Measurements from ENCODE around the gene SFTPA2. TPM values are rescaled to one million over a fixed set of nuclear protein-coding genes. Genes with fewer than 3 reads are reported as not detected.
"Not testable (repeated sequence)": the region's sequence is repeated elsewhere in the genome, so short reads cannot be mapped to it uniquely, and the experiment has no call there.

Gene SFTPA2
- polyA plus RNA-seq, 4 donors = 0.13 TPM; not detected in 3

DNA sequence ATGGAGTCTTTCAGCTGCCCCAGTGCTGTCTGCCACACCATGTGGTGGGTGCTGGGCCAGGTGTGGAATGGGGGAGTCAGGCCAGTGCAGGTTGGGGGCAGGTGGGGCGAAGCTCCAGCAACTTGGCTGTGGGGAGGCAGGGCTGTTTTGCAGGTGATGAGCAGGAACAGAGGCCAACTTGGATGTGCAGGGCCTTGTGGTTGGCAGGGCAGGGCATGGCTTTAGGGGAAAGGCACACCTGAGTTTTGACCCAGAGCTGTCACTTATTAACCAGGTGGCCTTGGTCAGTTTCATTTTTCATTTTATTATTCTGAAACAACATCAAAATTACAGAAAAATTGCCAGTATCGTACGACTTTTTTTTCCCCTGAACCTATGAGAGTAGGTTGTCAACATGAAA, 1.1 kb upstream of the SFTPA2 start:
- DNase-seq (ENCODE audit: low read depth in 4 of 4, low spot score in 2 of 4) = no peak

DNA sequence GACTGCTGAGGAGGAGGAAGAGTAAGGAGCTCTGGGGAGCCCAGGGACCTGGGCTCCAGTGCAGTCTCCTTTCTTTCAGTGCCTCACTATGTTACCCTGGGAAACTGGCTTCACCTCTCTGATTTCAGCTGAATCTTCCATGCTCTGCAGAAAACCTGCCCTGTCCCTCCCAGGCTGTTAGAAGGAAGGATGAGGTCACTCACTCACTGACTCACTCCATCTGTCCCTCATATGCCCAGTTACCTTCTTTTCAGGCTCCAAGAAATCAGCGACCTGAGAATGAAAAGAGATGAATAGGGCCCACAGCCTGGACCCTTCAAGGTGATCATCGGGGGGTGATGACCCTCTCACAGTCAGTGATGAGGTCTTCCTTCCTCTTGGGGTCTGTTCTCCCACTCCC, 481 bp downstream of the SFTPA2 start:
- no peak for DNase-seq (ENCODE audit: low read depth in 4 of 4, low spot score in 2 of 4)

DNA sequence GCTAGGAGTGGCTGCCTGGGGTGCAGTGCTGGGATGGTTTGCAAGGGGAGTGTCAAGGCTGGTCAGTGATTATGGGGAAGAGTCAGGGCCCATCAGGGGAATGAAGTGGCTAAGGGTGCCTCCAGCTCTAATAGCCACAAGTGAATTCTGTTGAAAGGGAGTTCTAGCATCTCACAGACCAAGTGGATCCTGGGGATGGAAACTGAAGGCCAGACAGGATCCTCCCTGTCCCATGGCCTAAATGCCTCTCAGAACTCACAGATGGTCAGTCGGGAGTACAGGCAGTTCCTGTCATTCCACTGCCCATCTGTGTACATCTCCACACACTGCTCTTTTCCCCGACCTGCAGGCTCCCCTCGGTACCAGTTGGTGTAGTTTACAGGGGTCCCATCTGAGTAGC, 3.2 kb downstream of the SFTPA2 start:
- not testable (repeated sequence) for DNase-seq (ENCODE audit: low read depth in 4 of 4, low spot score in 2 of 4)

DNA sequence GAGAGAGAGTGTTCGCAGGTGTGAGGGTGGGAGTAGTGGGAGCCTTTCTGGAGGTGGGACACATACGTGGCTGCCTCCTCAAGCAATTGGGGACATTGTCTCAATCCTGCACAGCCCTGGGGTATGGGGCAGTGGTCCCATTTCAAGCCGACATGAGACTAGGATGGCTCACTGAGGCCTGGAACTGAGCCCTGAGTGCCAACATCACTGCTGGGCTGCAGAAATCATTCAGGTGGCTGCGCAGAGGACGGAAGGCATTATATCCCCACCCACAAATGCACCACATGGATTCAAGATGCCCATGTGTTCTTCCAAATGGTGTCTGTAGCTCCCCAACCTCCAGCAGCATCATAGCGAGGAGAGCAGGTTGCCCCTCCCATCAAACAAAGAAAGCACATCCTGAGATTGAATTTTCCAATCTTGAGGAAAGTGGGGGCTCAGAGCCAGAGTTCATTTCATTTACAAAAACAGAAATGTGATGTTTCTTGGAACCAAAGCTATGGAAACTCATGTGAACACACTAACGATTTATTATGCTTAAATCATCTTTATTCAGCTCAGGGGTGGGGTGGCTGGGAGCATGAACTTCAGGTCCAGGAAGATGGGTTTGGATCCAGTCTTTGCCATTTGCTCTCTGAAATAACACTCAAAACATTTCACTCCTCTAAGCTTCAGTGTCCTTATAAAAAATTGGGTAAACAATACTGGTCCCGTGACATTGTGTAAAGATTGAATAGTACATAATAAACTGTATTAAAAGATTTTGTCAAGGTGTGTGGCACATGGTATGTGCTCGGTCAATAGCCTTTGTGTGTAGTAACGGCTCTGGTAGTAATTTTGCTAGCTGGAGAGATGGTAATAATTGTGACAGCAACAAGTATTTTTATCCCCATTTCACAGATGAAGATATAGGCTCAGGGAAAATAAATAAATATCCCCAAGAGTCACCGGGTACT, 4.6 kb downstream of the SFTPA2 start:
- DNase-seq (ENCODE audit: low read depth in 4 of 4, low spot score in 2 of 4) = no peak

DNA sequence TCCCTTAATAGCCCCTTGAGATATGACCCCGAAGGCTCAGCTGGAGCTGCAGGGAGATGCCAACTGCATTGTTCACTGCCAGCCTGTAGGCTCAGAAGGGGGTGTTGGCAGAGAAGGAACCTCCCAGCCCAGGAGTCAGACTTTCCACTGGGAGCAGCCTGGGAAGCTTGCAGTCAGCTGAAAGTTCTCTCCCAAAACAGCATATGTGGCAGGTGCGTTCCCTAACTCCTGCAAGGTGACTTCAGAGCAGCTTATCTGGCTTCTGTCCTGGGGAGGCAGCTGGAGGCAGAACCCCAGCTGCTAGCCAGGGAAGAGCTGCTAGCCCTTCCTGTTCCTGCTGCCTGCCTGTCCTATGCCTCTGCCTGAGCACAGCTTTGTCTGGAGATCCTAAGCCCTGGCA, 8.1 kb downstream of the SFTPA2 start:
- no peak for DNase-seq (ENCODE audit: low read depth in 4 of 4, low spot score in 2 of 4)

DNA sequence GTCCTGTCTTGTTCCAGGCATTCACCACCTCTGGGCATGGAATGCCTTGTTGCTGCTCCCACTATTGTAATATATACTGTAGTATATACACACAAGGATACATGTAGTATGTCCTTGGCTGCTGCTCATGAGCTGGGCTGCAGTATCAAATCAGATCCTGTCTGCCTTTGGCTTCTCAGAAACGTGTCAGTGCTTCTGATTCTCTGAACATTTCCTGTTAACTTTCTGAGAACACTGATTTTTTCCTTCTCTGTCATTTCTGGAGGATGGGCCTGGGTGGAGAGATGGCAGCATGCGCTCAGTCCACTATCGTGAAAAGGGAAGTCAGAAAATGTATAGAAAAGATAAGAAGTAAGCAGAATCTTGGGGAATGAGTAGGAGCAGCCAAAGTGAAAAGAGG, 12.2 kb downstream of the SFTPA2 start:
- no peak for DNase-seq (ENCODE audit: low read depth in 4 of 4, low spot score in 2 of 4)

DNA sequence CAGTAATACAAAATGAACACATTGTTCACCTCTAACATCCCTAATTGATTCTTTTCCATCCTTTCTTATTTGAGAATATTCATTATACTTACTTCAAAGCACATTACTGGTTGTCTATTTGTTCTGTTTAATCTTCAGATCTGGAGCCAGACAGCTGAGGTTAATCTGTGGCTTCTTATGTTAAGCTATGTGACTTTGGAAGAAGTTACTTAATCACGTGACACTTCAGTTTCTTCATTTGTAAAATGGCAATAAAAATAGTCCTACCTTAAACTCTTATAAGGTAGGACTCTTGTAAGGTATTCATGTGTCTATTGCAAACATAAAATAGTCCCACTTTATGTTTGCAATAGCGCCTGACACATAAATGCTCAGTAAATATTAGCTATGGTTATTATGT, 13.1 kb downstream of the SFTPA2 start:
- DNase-seq (ENCODE audit: low read depth in 4 of 4, low spot score in 2 of 4) = not testable (repeated sequence)

DNA sequence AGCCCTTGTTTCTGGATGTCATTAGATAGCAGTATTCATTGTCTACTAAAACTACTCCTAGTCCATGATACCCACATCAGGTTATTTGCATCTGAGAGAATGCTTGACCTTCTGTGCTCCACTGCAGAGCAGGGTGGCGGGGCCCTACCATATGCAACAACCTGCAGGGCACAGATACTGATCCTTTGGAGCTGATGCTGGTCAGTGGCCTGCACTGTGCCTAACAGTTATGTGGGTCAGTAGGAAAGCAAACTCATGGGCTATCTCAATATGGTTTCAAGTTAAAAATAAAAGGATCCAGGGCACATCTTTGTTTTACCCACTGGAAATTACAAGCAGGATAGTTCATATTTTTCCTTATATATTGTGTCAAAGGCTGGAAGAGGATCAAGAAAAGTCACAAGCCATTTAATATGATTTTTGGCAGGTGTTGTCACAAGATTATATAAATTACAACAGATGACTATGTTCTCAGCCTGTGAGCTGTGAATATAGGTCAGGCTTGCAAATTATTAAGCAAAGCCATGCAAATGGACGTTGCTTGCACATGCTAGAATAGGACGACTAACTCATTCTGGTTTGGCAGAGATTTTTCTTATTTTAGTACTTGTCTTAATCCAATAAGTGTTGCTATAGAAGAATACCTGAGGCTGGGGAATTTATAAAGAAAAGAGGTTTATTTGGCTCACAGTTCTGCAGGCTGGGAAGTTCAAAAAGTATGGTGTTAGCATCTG, 15.1 kb downstream of the SFTPA2 start:
- DNase-seq (ENCODE audit: low read depth in 4 of 4, low spot score in 2 of 4) = not testable (repeated sequence)

DNA sequence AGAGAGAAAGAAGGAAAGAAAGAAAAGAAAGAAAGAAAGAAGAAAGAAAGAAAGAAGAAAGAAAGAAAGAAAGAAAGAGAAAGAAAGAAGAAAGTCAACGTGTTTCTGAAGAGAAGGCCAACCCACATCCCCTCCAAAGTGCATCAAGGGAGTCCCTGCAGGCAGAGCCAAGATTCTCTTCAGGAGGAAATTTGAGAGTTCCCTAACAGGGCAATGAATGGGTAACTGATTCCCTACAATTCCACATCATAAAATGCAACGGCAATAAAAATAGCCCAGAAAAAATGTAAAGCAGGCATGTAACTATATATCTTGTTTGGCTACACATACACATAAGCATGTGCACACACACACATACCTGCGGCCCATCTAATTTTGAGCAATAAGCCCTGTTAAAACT, 15.8 kb downstream of the SFTPA2 start:
- not testable (repeated sequence) for DNase-seq (ENCODE audit: low read depth in 4 of 4, low spot score in 2 of 4)

DNA sequence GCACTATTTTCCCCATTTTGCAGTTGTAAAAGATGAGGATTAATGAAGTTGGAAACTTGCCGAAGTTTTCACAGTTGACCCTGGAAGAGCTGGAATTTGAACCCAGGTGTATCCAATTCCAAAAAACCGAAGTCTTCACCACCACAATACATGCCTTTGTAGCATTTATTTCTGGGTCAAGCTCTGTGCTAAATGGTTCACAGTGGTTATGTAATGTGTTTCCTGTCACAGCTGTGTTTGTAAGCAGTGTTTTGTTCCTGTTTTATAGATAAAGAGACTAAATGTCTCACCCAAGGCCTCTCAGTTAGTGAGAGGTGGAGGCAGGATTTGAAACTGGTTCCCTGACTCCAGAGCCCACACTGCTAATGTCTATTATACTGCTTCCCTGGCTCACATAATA, 17.6 kb downstream of the SFTPA2 start:
- no peak for DNase-seq (ENCODE audit: low read depth in 4 of 4, low spot score in 2 of 4)

DNA sequence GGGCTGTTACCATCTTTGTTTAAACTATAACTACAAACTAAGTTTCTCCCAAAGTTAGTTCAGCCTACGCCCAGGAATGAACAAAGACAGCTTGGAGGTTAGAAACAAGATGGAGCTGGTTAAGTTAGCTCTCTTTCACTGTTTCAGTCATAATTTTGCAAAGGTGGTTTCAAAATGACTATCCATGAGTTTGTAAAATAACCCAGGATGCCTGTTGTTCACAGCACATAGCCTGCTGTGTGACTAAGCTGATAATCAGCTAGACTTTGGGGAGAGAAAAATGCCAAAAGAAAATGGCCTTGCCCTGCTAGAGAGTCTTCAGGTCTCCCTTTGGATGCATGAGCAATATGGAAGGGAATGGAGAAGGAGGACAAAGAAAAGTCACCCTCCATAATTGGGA, 19.3 kb downstream of the SFTPA2 start:
- not testable (repeated sequence) for DNase-seq (ENCODE audit: low read depth in 4 of 4, low spot score in 2 of 4)

DNA sequence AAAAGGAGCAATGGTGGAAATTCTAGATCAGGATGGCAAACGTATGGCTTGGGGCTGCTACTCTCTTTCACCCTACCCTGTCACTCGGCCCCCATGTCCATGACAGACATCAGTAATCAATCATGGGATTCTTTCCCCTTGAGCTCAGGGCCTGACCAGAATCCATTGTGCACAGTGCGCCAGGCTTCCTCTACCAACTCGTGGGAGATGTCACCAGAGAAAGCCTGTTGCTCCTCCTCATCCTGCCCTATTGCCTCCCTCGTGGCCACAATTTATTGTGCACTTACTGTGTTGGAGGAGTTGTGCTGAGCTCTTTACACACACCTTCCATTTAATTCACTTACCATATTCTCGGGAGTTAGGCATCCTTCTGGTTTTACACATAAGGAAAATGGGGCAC, 21.9 kb downstream of the SFTPA2 start:
- not testable (repeated sequence) for DNase-seq (ENCODE audit: low read depth in 4 of 4, low spot score in 2 of 4)

DNA sequence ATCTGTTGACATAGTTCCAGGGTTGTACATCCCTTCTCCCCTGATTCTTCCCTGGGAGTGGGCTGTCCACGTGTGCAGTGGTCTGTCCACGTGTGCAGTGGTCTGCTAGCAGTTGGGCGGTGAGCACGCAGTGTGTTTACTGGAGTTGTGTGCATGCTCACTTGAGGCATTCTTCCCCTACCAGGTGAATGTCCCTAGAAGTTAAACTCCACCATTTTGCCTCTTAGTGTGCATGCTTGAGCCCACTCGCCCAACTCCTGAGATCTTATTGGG, 26.4 kb downstream of the SFTPA2 start:
- DNase-seq (ENCODE audit: low read depth in 4 of 4, low spot score in 2 of 4) = not testable (repeated sequence)

DNA sequence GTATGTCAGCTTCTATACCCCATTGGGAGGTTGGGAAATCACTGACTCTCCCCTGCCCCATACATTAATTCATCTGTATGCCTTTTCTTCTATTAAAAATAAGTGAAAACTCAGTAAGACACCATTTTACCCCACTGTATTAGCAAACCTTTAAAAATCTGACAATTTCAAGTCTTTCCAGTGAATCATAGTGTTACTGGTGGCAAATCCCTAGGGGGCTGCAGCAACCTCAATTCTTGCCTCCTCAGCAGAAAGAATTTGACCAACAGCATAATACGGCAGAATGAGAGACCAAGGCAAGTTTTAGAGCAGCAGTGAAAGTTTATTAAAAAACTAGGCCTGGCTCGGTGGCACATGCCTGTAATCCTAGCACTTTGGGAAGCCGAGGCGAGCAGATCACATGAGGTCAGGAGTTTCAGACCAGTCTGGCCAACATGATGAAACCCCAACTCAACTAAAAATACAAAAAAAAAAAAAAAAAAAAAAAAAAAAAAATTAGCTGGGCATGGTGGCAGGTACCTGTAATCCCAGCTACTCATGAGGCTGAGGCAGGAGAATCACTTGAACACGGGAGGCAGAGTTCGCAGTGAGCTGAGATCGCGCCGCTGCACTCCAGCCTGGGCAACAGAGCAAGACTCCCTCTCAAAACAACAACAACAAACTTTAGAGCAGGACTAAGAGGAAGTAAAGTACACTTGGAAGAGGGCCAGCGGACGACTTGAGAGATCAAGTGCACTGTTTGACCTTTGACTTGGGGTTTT, 26.9 kb downstream of the SFTPA2 start:
- not testable (repeated sequence) for DNase-seq (ENCODE audit: low read depth in 4 of 4, low spot score in 2 of 4)

DNA sequence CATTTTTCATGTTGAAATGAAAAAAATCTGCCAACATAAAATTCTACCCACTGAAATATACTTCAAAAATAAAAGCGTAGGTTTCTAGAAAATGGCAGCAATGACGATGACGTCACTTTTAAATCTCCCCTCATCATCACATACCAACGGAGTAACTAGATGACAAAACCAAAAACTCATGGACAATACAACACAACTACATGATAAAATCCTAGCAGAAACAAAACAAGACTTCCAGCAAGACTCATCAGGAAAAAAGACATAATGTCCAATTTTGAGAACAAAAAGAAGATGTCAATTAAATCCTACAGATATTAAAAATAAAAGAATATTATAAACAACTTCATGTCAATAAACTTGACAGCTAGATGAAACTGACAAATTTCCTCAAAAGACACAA, 31.9 kb downstream of the SFTPA2 start:
- not testable (repeated sequence) for DNase-seq (ENCODE audit: low read depth in 4 of 4, low spot score in 2 of 4)

DNA sequence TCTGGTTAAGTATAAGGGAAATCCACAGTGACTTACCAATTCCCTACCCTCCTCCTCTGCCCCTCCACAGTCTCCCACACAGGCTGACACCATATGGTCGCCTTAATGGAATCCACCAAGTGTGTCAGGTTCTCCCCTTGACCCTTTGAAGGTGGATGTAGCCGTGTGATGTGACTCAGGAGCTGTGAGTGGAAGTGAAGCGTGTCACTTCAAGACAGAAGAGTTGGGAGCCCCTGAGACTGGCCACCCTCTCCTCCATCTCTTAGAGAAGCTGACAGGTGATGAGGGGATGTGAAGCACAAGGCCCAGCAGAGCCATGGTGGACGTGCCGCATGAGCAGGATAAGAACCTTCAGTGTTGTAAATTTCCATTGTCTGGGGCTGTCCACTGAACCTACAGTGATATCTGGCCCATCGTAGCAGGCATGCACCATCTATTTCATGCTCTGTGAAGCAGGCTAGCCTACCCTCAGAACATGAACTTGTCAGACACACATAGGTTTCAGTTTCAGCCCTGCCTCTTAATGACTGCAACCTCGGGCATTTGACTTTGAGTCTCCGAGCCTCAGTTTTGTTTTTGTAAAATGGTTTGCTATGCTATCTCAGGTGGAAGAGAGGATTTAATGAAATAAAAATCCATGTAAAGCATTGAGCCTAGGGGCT, 35.0 kb downstream of the SFTPA2 start:
- DNase-seq (ENCODE audit: low read depth in 4 of 4, low spot score in 2 of 4) = not testable (repeated sequence)

DNA sequence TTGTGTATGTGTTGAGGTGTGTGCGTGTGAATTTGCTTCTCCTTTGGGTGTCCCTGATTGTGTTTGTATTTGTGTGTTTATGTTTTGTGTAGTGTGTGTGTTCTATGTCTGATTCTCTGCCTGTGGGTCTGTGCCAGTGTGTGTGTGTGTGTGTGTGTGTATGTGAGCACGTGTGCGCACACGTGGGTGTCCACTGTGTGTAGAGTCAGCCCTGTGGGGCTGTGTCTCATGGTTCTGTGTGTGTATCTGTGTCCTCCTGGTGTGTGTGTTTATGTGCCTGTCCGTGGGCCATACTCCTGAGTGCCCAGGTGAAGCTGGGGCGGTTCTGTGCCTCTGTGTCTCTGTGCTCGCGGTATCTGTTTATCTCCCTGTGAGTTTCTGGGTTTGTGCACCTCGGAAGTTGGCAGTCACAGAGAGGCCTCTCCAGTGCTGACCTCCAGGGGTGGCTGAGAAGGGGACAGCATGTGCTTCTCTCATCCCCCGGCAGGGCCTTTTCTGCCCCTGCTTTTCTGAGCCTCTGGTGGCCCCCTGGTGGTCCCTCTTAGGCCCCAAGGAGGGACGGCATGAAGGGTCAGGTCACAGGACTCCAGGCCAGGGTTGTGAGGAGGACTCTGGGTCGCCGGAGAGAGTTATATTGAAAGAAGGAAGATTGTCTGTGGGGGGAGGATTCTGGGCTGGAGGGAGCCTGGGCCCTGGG, 36.9 kb downstream of the SFTPA2 start:
- DNase-seq (ENCODE audit: low read depth in 4 of 4, low spot score in 2 of 4) = not testable (repeated sequence)

DNA sequence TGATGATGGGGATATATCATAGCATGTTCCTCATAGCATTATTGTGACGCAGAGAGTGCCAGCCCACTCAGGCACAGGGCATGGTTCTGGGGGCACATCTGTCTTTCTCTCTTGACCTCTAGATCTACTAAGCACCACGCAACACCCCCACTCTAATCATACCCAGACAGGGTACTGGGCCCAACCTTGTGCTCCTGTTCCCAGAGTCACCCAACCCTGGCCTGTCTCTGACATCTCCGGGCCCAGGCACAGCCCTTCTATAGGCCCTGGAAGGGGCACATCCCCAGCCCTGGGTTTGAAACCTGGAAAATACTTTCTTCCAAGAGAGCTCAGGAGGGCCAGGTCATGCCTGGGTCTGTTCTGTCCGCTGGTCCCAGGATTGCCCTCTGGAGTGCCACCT, 37.7 kb downstream of the SFTPA2 start:
- not testable (repeated sequence) for DNase-seq (ENCODE audit: low read depth in 4 of 4, low spot score in 2 of 4)

DNA sequence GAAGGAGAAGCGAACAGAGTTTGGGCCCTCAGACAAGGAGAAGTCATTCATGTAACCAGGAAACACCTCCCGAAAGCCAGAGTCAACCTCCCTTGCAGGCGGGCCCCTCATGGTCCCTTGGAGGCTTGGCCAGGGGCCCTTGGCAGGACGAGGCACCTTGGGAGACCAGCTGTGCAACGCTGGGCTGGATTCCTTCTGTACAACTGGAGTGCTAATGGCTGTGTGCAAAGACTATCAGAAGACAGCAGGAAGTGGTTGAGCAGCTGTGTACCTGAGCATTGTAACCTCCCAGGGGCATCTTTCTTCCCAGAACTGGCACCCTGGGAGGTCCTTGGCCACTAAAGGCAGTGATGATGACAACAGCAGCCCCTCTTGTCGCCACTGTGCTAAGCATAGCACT, 38.5 kb downstream of the SFTPA2 start:
- DNase-seq (ENCODE audit: low read depth in 4 of 4, low spot score in 2 of 4) = not testable (repeated sequence)

DNA sequence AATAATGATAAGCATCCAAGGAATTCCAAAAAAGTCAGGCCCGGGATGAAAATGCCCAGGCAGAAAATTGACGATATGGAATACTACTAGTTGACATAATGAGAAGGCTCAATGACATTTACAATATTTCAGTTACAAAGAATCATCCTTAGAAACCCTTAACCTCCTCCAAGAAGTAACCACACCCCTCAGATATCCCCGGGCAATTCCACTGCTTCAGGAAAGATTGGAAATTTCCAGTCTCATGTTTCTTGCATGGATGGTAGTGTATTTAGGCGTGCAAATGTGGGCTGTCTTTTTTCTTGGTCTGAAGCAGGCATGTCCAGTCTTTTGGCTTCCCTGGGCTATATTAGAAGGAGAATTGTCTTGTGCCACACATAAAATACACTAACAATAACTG, 42.6 kb downstream of the SFTPA2 start:
- DNase-seq (ENCODE audit: low read depth in 4 of 4, low spot score in 2 of 4) = not testable (repeated sequence)
